Brain pericyte (primary cell): ENCODE results near the gene TTLL1.
"Not testable (repeated sequence)": the region's sequence is repeated elsewhere in the genome, so short reads cannot be mapped to it uniquely, and the experiment has no call there.

Experiments used
- DNase-seq: peaks from one replicate; pipeline ENCODE4 v3.0.0-alpha.2; 2012; ENCODE audit warnings: low read depth, low spot score

Gene TTLL1

GRCh38 chr22:43013355-43014315 is 75.6 kb downstream of the TTLL1 start:
- no peak for DNase-seq

- no peak for DNase-seq
These were observed 76.8 kb downstream of the TTLL1 start for GRCh38 chr22:43012390-43012789.

GRCh38 chr22:43011079-43011478 is 78.1 kb downstream of the TTLL1 start:
- no peak for DNase-seq

GRCh38 chr22:43009444-43009843 is 79.7 kb downstream of the TTLL1 start:
- DNase-seq, result no peak

GRCh38 chr22:43008921-43009320 is 80.3 kb downstream of the TTLL1 start:
- no peak for DNase-seq

- DNase-seq, result no peak
These were observed 80.7 kb downstream of the TTLL1 start for GRCh38 chr22:43008509-43008908.

- no peak for DNase-seq
These were observed 81.6 kb downstream of the TTLL1 start for GRCh38 chr22:43007519-43008102.

GRCh38 chr22:43006753-43007152 is 82.4 kb downstream of the TTLL1 start:
- DNase-seq, result no peak

GRCh38 chr22:43006016-43006505 is 83.1 kb downstream of the TTLL1 start:
- DNase-seq, result no peak

- no peak for DNase-seq
These were observed 84.1 kb downstream of the TTLL1 start for GRCh38 chr22:43005106-43005505.

- DNase-seq, result no peak
These were observed 84.7 kb downstream of the TTLL1 start for GRCh38 chr22:43004362-43005035.

GRCh38 chr22:43002202-43002586 is 87.0 kb downstream of the TTLL1 start:
- DNase-seq, result no peak

GRCh38 chr22:43001271-43002201 is 87.7 kb downstream of the TTLL1 start:
- no peak for DNase-seq

- no peak for DNase-seq
These were observed 88.6 kb downstream of the TTLL1 start for GRCh38 chr22:43000441-43001175.

- no peak for DNase-seq
These were observed 91.6 kb downstream of the TTLL1 start for GRCh38 chr22:42997582-42998090.

- DNase-seq, result no peak
These were observed 92.4 kb downstream of the TTLL1 start for GRCh38 chr22:42996646-42997365.

GRCh38 chr22:42995654-42996053 is 93.5 kb downstream of the TTLL1 start:
- not testable (repeated sequence) for DNase-seq

GRCh38 chr22:42994917-42995562 is 94.2 kb downstream of the TTLL1 start:
- DNase-seq, result peak; percentile 20

GRCh38 chr22:42994276-42994916 is 94.8 kb downstream of the TTLL1 start:
- DNase-seq, result no peak
